Endothelial cell (in vitro differentiated cells): Measurements from ENCODE around the gene C10orf71. TPM values are rescaled to one million over a fixed set of nuclear protein-coding genes. Genes with fewer than 3 reads are reported as not detected.

Experiments used
- DNase-seq: peaks from one replicate; pipeline ENCODE4 v3.0.0; 2021; ENCODE audit warnings: low spot score
- H3K27ac Mint-ChIP-seq: one replicate; pipeline ENCODE4 v1.8.0; 2021; ENCODE audit warnings: mixed read lengths, inconsistent platforms; ENCODE audit not compliant: unreplicated experiment
- H3K27me3 Mint-ChIP-seq: one replicate; pipeline ENCODE4 v1.8.0; 2021; ENCODE audit warnings: mild to moderate bottlenecking, moderate library complexity, mixed read lengths, inconsistent platforms; ENCODE audit not compliant: unreplicated experiment
- H3K36me3 Mint-ChIP-seq: one replicate; pipeline ENCODE4 v1.8.0; 2021; ENCODE audit warnings: mild to moderate bottlenecking, low read depth, mixed read lengths, inconsistent platforms; ENCODE audit not compliant: unreplicated experiment
- H3K4me1 Mint-ChIP-seq: one replicate; pipeline ENCODE4 v1.8.0; 2021; ENCODE audit warnings: mild to moderate bottlenecking, mixed read lengths, inconsistent platforms; ENCODE audit not compliant: unreplicated experiment
- H3K4me3 Mint-ChIP-seq: one replicate; pipeline ENCODE4 v1.8.0; 2021; ENCODE audit warnings: mild to moderate bottlenecking, mixed read lengths, inconsistent platforms; ENCODE audit not compliant: unreplicated experiment
- H3K9me3 Mint-ChIP-seq: one replicate; pipeline ENCODE4 v1.8.0; 2021; ENCODE audit warnings: mixed read lengths, inconsistent platforms; ENCODE audit not compliant: unreplicated experiment
- total RNA-seq: library from RNA; stranded (reverse); fragmentation: NEBNext Ultra II Directional; extraction: Animal tissue kit (Norgen Biotek cat#: 25700); gene quantifications from one replicate; pipeline ENCODE4 v1.2.1, GENCODE V29; 2021; ENCODE audit not compliant: unreplicated experiment
- TF ChIP-seq, protein P1 (sequence below): fragments of 200-600 bp; sonication (generic); IDR thresholded peaks from one replicate; pipeline ENCODE4 v1.5.0; 2021; ENCODE audit warnings: antibody characterized with exemption; ENCODE audit not compliant: unreplicated experiment

Gene C10orf71
- total RNA-seq, 1 donor from 2014 or later = not detected

GRCh38 chr10:49311555-49312236 lies 12.7 kb downstream of the C10orf71 start:
- TF ChIP-seq, protein P1, sequence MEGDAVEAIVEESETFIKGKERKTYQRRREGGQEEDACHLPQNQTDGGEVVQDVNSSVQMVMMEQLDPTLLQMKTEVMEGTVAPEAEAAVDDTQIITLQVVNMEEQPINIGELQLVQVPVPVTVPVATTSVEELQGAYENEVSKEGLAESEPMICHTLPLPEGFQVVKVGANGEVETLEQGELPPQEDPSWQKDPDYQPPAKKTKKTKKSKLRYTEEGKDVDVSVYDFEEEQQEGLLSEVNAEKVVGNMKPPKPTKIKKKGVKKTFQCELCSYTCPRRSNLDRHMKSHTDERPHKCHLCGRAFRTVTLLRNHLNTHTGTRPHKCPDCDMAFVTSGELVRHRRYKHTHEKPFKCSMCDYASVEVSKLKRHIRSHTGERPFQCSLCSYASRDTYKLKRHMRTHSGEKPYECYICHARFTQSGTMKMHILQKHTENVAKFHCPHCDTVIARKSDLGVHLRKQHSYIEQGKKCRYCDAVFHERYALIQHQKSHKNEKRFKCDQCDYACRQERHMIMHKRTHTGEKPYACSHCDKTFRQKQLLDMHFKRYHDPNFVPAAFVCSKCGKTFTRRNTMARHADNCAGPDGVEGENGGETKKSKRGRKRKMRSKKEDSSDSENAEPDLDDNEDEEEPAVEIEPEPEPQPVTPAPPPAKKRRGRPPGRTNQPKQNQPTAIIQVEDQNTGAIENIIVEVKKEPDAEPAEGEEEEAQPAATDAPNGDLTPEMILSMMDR = no peak
- H3K27ac Mint-ChIP-seq = no peak overlapping the region
- no peak for DNase-seq
- no peaks in the 10 kb centered on the region for H3K36me3 Mint-ChIP-seq
- no peaks in the 10 kb centered on the region for H3K9me3 Mint-ChIP-seq
- H3K4me1 Mint-ChIP-seq = peaks cover 11% of the 10 kb centered on the region
- no peak overlapping the region for H3K4me3 Mint-ChIP-seq
- H3K27me3 Mint-ChIP-seq = peaks cover 8% of the 10 kb centered on the region

GRCh38 chr10:49312246-49312869 lies 13.4 kb downstream of the C10orf71 start:
- no peaks in the 10 kb centered on the region for H3K36me3 Mint-ChIP-seq
- H3K27me3 Mint-ChIP-seq = peaks cover 8% of the 10 kb centered on the region
- no peak for DNase-seq
- no peaks in the 10 kb centered on the region for H3K9me3 Mint-ChIP-seq
- H3K4me3 Mint-ChIP-seq = no peak overlapping the region
- no peak overlapping the region for H3K27ac Mint-ChIP-seq
- TF ChIP-seq, protein P1 = no peak
- H3K4me1 Mint-ChIP-seq = peaks cover 11% of the 10 kb centered on the region

GRCh38 chr10:49313501-49314070 lies 14.6 kb downstream of the C10orf71 start:
- Mint-ChIP-seq H3K36me3 (no peaks in the 10 kb centered on the region), H3K4me3 (no peak overlapping the region), H3K4me1 (peaks cover 17% of the 10 kb centered on the region), H3K27me3 (peaks cover 8% of the 10 kb centered on the region), H3K27ac (no peak overlapping the region), H3K9me3 (no peaks in the 10 kb centered on the region)
- TF ChIP-seq, protein P1 = no peak
- no peak for DNase-seq

DNA sequence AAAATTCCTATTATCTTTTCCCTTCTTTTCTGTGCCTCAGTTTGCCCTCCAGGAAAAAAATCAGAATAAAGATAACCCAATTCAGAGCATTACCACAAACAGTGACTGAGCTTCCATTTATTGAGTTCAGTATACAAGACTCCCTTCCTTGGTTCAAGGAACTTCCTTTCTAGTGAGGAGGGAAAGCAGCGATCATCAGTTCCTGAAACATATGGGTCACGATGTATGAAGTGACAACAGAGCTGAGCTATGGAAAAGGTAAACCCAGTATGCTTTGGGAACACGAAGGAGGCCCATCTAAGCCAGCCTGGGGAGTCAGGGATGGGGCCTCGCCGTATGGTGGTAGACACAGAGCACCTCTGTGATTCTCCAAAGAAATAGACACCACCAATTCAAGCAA lies 15.8 kb downstream of the C10orf71 start:
- H3K27ac Mint-ChIP-seq = no peak overlapping the region
- TF ChIP-seq, protein P1 = no peak
- H3K4me1 Mint-ChIP-seq = peaks cover 17% of the 10 kb centered on the region
- H3K9me3 Mint-ChIP-seq = no peaks in the 10 kb centered on the region
- no peaks in the 10 kb centered on the region for H3K36me3 Mint-ChIP-seq
- peaks cover 6% of the 10 kb centered on the region for H3K27me3 Mint-ChIP-seq
- H3K4me3 Mint-ChIP-seq = no peak overlapping the region
- no peak for DNase-seq

- Mint-ChIP-seq H3K36me3 (no peaks in the 10 kb centered on the region), H3K27ac (no peak overlapping the region)
- no peak for DNase-seq
These were observed 19.1 kb downstream of the C10orf71 start for GRCh38 chr10:49318028-49318427.

More at GRCh38 chr10:49318028-49318427, 19.1 kb downstream of the C10orf71 start:
- Mint-ChIP-seq H3K27me3 (peaks cover 2% of the 10 kb centered on the region), H3K9me3 (no peaks in the 10 kb centered on the region), H3K4me1 (peaks cover 16% of the 10 kb centered on the region), H3K4me3 (no peak overlapping the region)
- TF ChIP-seq, protein P1 = no peak
